Fibroblast of villous mesenchyme (primary cell): ENCODE results near the gene DOK6. TPM values are rescaled to one million over a fixed set of nuclear protein-coding genes. Genes with fewer than 3 reads are reported as not detected.

Experiments
- DNase-seq: peaks from one replicate; pipeline ENCODE4 v3.0.0-alpha.2; 2010; ENCODE audit warnings: low read depth
- H3K4me3 ChIP-seq: 2 replicates; pipeline ENCODE4 v1.5.1; 2011; ENCODE audit warnings: low read depth, mild to moderate bottlenecking, low read length
- CTCF ChIP-seq: IDR thresholded peaks from 2 replicates; pipeline ENCODE4 v1.5.1; 2012; ENCODE audit warnings: low read depth, mild to moderate bottlenecking, low read length; ENCODE audit not compliant: insufficient read depth
- total RNA-seq: library from RNA; depleted of rRNA; stranded (reverse); fragments of >200 nt; gene quantifications from 2 replicates; pipeline ENCODE4 v1.2.3, GENCODE V29; 2012

The DOK6 gene
- total RNA-seq, 1 donor: 6.9 TPM

- TF ChIP-seq CTCF: no peak
- H3K4me3 ChIP-seq: no peak overlapping the region
- DNase-seq: no peak
Measured at GRCh38 chr18:69597561-69597960, 196.9 kb downstream of the DOK6 start.

GRCh38 chr18:69599377-69599776 is 198.7 kb downstream of the DOK6 start:
- no peak for DNase-seq
- TF ChIP-seq CTCF: no peak
- no peak overlapping the region for H3K4me3 ChIP-seq

GRCh38 chr18:69612242-69612641 is 211.6 kb downstream of the DOK6 start:
- no peak for DNase-seq
- no peak for TF ChIP-seq CTCF
- H3K4me3 ChIP-seq: no peak overlapping the region

GRCh38 chr18:69616114-69616513 is 215.4 kb downstream of the DOK6 start:
- no peak for TF ChIP-seq CTCF
- no peak overlapping the region for H3K4me3 ChIP-seq
- no peak for DNase-seq

- DNase-seq: no peak
- no peak for TF ChIP-seq CTCF
Measured at GRCh38 chr18:69617408-69617807, 216.7 kb downstream of the DOK6 start.

GRCh38 chr18:69617888-69618287 is 217.2 kb downstream of the DOK6 start:
- TF ChIP-seq CTCF: no peak
- H3K4me3 ChIP-seq: no peak overlapping the region
- DNase-seq: no peak

More at GRCh38 chr18:69617408-69617807, 216.7 kb downstream of the DOK6 start:
- no peak overlapping the region for H3K4me3 ChIP-seq

- H3K4me3 ChIP-seq: no peak overlapping the region
- TF ChIP-seq CTCF: no peak
- DNase-seq: peak; percentile 6
Measured at GRCh38 chr18:69622184-69622583, 221.5 kb downstream of the DOK6 start.
